ENCODE results near the gene WDR48. TPM values are rescaled to one million over a fixed set of nuclear protein-coding genes. Genes with fewer than 3 reads are reported as not detected.

The WDR48 gene
- total and polyA plus RNA-seq, 9 donors: 27.7 to 39.4 (median 33.3) TPM

DNA sequence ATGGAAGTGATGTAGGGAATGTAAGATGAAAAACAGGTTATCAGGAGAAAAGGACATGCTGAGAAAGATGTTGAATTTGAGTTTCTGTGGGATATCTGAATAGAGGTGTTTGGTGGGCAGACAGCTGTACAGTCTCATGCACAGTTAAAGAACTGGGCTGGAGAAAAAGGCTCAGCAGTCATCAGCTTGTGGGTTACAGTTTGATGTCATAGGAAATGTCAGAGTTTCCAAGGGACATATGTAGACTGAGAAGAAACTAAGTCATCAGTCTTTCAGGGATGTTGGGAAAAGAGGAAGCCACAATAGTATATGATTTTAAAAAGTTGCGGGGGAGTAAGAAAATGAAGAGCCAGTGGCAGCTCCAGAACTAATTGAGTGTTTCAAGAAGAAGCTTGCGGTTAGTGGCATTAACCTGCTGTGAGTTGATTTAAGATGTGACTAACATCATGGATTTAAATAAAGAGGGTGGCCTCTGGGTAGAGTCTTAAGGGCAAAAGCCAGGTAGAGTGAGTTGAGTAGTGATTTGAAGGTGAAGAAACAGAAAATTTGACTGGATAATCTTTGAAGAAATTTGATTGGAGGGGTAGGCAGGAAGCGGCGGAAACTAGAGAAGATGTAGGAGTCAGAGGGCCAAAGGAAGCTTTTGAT lies 31.0 kb downstream of the WDR48 start:
- Histone ChIP-seq H3K36me3 (ENCODE audit: control insufficient read depth, insufficient read depth, low read length) (peaks cover 37% of the 10 kb centered on the region), H3K4me3 (ENCODE audit: low read length) (no peak overlapping the region), H3K27ac (ENCODE audit: low read length) (no peak overlapping the region), H3K4me1 (ENCODE audit: control insufficient read depth, insufficient read depth, low read length) (no peaks in the 10 kb centered on the region), H3K27me3 (ENCODE audit: control insufficient read depth, insufficient read depth, low read length) (no peaks in the 10 kb centered on the region), H3K9me3 (replicated peaks; ENCODE audit: control insufficient read depth, low read depth, low read length) (no peaks in the 10 kb centered on the region)
- 99% methylated on average over 4 of the region's 4 CpGs for WGBS (ENCODE audit: insufficient coverage)
- DNase-seq: no peak

DNA sequence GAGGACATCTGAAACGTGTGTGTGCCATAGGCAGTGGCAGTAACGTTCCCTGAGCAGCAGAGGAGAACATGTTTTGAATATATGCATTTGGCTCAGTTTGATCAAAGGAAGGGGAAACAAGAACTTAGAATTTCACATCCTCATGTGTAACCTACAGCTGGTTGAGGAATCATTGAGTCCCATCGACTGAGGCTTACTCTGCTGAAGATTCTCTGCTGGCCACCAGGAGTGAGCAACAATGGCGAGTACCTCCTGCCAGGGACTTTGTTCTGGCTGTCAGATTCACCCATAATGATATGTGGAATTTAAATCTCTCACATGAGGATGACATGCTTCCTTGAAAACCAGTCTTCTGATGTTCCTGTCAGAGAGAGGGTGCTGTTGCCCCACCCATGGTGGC lies 34.3 kb downstream of the WDR48 start:
- peaks cover 42% of the 10 kb centered on the region for H3K36me3 ChIP-seq (ENCODE audit: control insufficient read depth, insufficient read depth, low read length)
- no peaks in the 10 kb centered on the region for H3K4me1 ChIP-seq (ENCODE audit: control insufficient read depth, insufficient read depth, low read length)
- no peak for DNase-seq
- no peaks in the 10 kb centered on the region for H3K9me3 ChIP-seq (replicated peaks; ENCODE audit: control insufficient read depth, low read depth, low read length)
- WGBS (ENCODE audit: insufficient coverage): 100% methylated on average over 1 of the region's 4 CpGs
- no peak overlapping the region for H3K27ac ChIP-seq (ENCODE audit: low read length)
- H3K4me3 ChIP-seq (ENCODE audit: low read length): no peak overlapping the region
- H3K27me3 ChIP-seq (ENCODE audit: control insufficient read depth, insufficient read depth, low read length): no peaks in the 10 kb centered on the region

DNA sequence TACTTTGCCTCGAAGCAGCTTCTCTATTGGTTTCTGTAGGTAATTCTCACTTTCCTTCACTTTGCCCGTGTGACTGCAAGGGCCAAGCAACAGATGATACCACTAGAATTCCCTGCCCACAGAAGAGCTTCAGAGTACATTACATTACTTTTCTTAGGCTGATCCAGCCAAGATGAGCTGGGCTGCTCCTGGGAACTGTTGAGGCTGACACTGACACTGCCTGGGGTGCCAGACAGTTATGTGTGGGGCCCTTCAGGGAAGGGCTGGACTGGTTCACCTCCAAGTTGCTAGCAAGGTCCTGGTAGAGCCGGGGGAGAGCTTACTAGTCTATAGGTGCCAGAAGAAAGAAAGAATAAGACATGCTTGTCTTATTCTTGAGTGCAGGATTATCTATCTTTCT lies 36.6 kb downstream of the WDR48 start:
- Histone ChIP-seq H3K4me1 (ENCODE audit: control insufficient read depth, insufficient read depth, low read length) (no peaks in the 10 kb centered on the region), H3K9me3 (replicated peaks; ENCODE audit: control insufficient read depth, low read depth, low read length) (no peaks in the 10 kb centered on the region), H3K27ac (ENCODE audit: low read length) (no peak overlapping the region), H3K4me3 (ENCODE audit: low read length) (no peak overlapping the region), H3K27me3 (ENCODE audit: control insufficient read depth, insufficient read depth, low read length) (no peaks in the 10 kb centered on the region), H3K36me3 (ENCODE audit: control insufficient read depth, insufficient read depth, low read length) (peaks cover 51% of the 10 kb centered on the region)
- DNase-seq: no peak
- no CpG with 5 or more reads among the region's 3 CpGs for WGBS (ENCODE audit: insufficient coverage)

- no peak overlapping the region for H3K27ac ChIP-seq (ENCODE audit: low read length)
- DNase-seq: no peak
- no CpG with 5 or more reads among the region's 3 CpGs for WGBS (ENCODE audit: insufficient coverage)
- no peaks in the 10 kb centered on the region for H3K4me1 ChIP-seq (ENCODE audit: control insufficient read depth, insufficient read depth, low read length)
- no peaks in the 10 kb centered on the region for H3K27me3 ChIP-seq (ENCODE audit: control insufficient read depth, insufficient read depth, low read length)
- H3K36me3 ChIP-seq (ENCODE audit: control insufficient read depth, insufficient read depth, low read length): peaks cover 51% of the 10 kb centered on the region
- no peaks in the 10 kb centered on the region for H3K9me3 ChIP-seq (replicated peaks; ENCODE audit: control insufficient read depth, low read depth, low read length)
- no peak overlapping the region for H3K4me3 ChIP-seq (ENCODE audit: low read length)
Measured at GRCh38 chr3:39088889-39089288, 37.1 kb downstream of the WDR48 start.

GRCh38 chr3:39090922-39091321 lies 39.1 kb downstream of the WDR48 start:
- H3K36me3 ChIP-seq (ENCODE audit: control insufficient read depth, insufficient read depth, low read length): peaks cover 64% of the 10 kb centered on the region
- no peak for DNase-seq
- H3K4me1 ChIP-seq (ENCODE audit: control insufficient read depth, insufficient read depth, low read length): no peaks in the 10 kb centered on the region
- H3K9me3 ChIP-seq (replicated peaks; ENCODE audit: control insufficient read depth, low read depth, low read length): no peaks in the 10 kb centered on the region
- no peaks in the 10 kb centered on the region for H3K27me3 ChIP-seq (ENCODE audit: control insufficient read depth, insufficient read depth, low read length)
- WGBS (ENCODE audit: insufficient coverage): no CpG with 5 or more reads among the region's 2 CpGs
- H3K4me3 ChIP-seq (ENCODE audit: low read length): no peak overlapping the region
- H3K27ac ChIP-seq (ENCODE audit: low read length): no peak overlapping the region

DNA sequence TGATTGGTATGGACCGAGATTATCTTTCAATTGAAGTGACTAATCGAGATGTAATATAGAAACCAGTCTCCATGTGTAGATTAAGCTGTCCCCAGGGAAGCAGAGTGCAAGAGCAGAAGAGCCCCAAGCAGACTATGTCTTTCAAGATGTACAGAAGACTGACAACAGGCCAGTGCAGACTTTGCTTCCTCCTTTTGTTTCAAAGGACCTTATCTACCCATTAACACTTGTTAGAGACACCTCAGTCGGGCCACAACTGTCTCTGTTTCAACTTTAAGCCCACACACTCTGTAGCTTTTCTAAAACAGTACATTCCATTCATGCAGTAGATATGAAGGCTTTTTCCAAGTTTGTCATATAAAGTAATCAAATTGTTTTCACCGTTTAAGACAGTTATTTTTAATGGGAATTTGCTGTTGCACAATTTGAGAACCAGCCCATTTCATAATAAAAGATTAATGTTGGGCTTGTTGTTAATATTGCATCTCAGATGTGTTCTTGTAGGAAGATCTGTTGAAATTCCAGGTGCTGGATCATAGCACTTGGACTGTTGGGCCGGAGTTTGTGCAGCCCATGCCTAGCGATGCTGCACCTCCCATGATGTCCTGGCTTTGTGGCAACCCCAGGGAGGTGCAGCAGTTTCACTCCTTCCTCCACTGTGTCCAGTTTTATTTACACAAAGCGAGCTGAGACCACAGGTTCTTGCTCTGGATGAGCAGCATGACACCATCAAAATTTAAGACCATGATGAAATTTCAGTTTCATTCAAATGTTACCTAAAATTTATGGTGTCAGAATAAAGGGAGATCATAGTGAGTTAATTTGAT lies 43.2 kb downstream of the WDR48 start:
- peaks cover 4% of the 10 kb centered on the region for H3K4me1 ChIP-seq (ENCODE audit: control insufficient read depth, insufficient read depth, low read length)
- no peak overlapping the region for H3K27ac ChIP-seq (ENCODE audit: low read length)
- peaks cover 76% of the 10 kb centered on the region for H3K36me3 ChIP-seq (ENCODE audit: control insufficient read depth, insufficient read depth, low read length)
- H3K4me3 ChIP-seq (ENCODE audit: low read length): no peak overlapping the region
- H3K9me3 ChIP-seq (replicated peaks; ENCODE audit: control insufficient read depth, low read depth, low read length): no peaks in the 10 kb centered on the region
- no peaks in the 10 kb centered on the region for H3K27me3 ChIP-seq (ENCODE audit: control insufficient read depth, insufficient read depth, low read length)
- DNase-seq: no peak
- 86% methylated on average over 4 of the region's 7 CpGs for WGBS (ENCODE audit: insufficient coverage)

- H3K4me1 ChIP-seq (ENCODE audit: control insufficient read depth, insufficient read depth, low read length): peaks cover 4% of the 10 kb centered on the region
- peaks cover 82% of the 10 kb centered on the region for H3K36me3 ChIP-seq (ENCODE audit: control insufficient read depth, insufficient read depth, low read length)
- DNase-seq: no peak
- no peaks in the 10 kb centered on the region for H3K27me3 ChIP-seq (ENCODE audit: control insufficient read depth, insufficient read depth, low read length)
- no peak overlapping the region for H3K4me3 ChIP-seq (ENCODE audit: low read length)
- no peak overlapping the region for H3K27ac ChIP-seq (ENCODE audit: low read length)
- no peaks in the 10 kb centered on the region for H3K9me3 ChIP-seq (replicated peaks; ENCODE audit: control insufficient read depth, low read depth, low read length)
- WGBS (ENCODE audit: insufficient coverage): 87% methylated on average over 3 of the region's 3 CpGs
Measured at GRCh38 chr3:39095778-39096177, 44.0 kb downstream of the WDR48 start.

DNA sequence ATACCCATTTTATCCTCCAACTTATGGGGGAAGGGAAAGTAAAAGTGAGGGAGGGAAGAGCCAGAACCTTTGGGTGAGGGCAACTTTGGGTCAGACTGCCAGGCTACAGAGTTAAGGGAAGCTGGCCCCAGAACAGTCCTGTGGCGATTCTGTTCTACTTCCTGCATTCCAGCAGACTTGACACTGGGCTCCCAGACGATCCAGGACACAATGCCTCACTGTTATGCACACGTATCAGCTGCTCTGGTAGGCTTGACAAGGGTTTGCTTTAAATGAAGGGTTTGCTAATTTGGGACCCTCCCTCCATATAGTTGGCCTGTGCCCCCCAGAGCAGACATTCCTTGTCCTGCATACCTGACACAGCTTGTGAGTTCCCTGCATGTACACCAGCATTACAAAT lies 45.0 kb downstream of the WDR48 start:
- WGBS (ENCODE audit: insufficient coverage): no CpG with 5 or more reads among the region's 3 CpGs
- no peak for DNase-seq
- no peaks in the 10 kb centered on the region for H3K27me3 ChIP-seq (ENCODE audit: control insufficient read depth, insufficient read depth, low read length)
- no peak overlapping the region for H3K27ac ChIP-seq (ENCODE audit: low read length)
- peaks cover 4% of the 10 kb centered on the region for H3K4me1 ChIP-seq (ENCODE audit: control insufficient read depth, insufficient read depth, low read length)
- no peak overlapping the region for H3K4me3 ChIP-seq (ENCODE audit: low read length)
- no peaks in the 10 kb centered on the region for H3K9me3 ChIP-seq (replicated peaks; ENCODE audit: control insufficient read depth, low read depth, low read length)
- peaks cover 80% of the 10 kb centered on the region for H3K36me3 ChIP-seq (ENCODE audit: control insufficient read depth, insufficient read depth, low read length)

DNA sequence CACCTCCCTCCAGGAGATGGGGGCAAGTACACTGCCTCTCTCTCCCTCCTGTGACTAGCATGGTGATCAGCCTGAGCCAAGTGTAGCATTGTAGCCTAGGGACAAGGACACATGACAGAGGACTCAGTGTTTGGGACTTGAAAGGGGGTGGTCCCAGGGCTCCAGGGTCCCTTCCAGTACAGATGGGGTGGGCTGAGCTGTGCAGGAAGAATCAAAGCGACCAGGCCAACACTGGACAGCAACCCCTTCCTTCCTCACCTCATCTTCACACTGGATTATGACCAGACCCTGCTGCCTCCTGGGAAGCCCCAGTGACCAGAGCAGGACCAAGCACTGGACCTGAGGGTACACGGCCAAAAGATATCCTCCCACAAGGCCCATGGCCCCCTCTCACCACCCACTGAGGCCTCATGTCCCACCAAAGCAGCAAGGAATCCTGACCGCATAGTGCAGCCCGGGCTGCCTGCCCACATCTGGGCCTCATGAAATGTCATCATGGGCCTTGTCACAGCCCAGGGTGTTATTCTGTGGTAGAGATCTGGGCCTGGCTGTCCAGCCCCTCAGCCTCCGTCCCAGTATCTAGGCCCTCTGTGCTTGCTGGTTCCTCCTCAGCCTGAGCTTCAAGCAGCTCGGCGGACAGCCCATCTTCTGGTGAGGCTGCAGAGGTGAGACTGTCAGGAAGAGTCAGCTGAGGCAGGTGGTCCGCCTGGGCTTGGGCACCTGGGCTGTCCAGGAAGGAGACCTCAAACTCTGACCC lies 46.1 kb downstream of the WDR48 start:
- Histone ChIP-seq H3K4me3 (ENCODE audit: low read length) (no peak overlapping the region), H3K9me3 (replicated peaks; ENCODE audit: control insufficient read depth, low read depth, low read length) (no peaks in the 10 kb centered on the region), H3K36me3 (ENCODE audit: control insufficient read depth, insufficient read depth, low read length) (peaks cover 72% of the 10 kb centered on the region), H3K27me3 (ENCODE audit: control insufficient read depth, insufficient read depth, low read length) (no peaks in the 10 kb centered on the region), H3K4me1 (ENCODE audit: control insufficient read depth, insufficient read depth, low read length) (peaks cover 4% of the 10 kb centered on the region), H3K27ac (ENCODE audit: low read length) (no peak overlapping the region)
- 91% methylated on average over 4 of the region's 8 CpGs for WGBS (ENCODE audit: insufficient coverage)
- DNase-seq: no peak

GRCh38 chr3:39098473-39099000 lies 46.7 kb downstream of the WDR48 start:
- H3K4me3 ChIP-seq (ENCODE audit: low read length): no peak overlapping the region
- H3K9me3 ChIP-seq (replicated peaks; ENCODE audit: control insufficient read depth, low read depth, low read length): no peaks in the 10 kb centered on the region
- 89% methylated on average over 8 of the region's 8 CpGs for WGBS (ENCODE audit: insufficient coverage)
- H3K36me3 ChIP-seq (ENCODE audit: control insufficient read depth, insufficient read depth, low read length): peaks cover 70% of the 10 kb centered on the region
- no peaks in the 10 kb centered on the region for H3K27me3 ChIP-seq (ENCODE audit: control insufficient read depth, insufficient read depth, low read length)
- peaks cover 4% of the 10 kb centered on the region for H3K4me1 ChIP-seq (ENCODE audit: control insufficient read depth, insufficient read depth, low read length)
- H3K27ac ChIP-seq (ENCODE audit: low read length): no peak overlapping the region
- DNase-seq: no peak
